Measurements from ENCODE around the gene BACE1-AS.

GRCh38 chr11:117305145-117305544 lies 14.0 kb downstream of the BACE1-AS start:
- TF ChIP-seq CTCF (IDR thresholded peaks at IDR 0.05) (no peak), EZH2 (IDR thresholded peaks at IDR 0.05) (no peak), EZH2phosphoT487 (IDR thresholded peaks at IDR 0.05) (no peak)

Measured in neural progenitor cell (in vitro differentiated cells).